HG03520 (cell line): ENCODE results near the gene TMCO4.
"Not testable (repeated sequence)": the region's sequence is repeated elsewhere in the genome, so short reads cannot be mapped to it uniquely, and the experiment has no call there.

Source experiments
- ATAC-seq: cut with Tn5 transposase; IDR thresholded peaks from one replicate; pipeline ENCODE4 v1.9.1; 2021; ENCODE audit warnings: mild to moderate bottlenecking, moderate library complexity; ENCODE audit not compliant: unreplicated experiment

Gene TMCO4

DNA sequence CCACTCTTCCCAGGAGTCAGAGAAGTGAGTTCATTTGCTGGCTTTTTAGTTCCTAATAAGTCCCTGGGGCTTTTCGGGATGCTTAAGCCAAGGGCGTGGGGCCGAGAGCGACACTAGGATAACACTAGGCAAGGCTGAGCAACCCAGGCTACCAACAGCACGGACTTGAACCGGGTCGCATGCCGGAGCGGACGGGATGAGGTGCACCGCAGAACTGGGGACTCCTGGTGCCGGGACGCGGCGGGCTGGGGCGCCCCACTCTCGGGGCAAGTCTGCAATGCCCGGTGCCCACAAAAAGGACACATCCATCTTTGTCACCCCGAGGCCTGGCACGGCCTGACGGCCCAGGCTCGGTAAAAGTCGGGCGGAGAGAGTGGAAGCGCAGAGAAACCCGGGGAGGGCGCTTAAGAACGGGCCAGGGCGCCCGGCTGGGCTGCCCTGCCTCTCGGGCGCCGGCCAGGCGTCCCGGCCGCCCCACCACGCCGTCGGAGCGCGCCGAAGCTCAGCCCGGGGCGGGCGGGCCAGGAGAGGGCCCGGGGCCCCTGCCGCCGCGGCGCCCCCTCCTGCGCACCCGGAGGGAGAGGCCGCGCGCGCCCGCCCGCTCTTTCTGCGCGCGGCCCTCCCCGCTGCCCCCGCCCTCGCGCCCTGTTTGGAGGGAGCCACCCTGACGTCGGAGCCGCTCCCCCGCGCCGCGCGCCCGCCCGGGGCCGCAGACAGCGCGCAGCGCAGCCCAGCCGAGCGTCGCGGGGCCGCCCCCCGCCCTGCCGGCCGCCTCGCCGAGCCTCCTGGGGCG, 155.9 kb downstream of the TMCO4 start, which contains the start of gene NBL1:
Gene NBL1, plus strand, starts transcription at position 710 of the 793 bp plus-strand sequence. CDS start 10,720 bp downstream, outside the sequence.
- peak; percentile 42 for ATAC-seq

- ATAC-seq = no peak
Observed at GRCh38 chr1:19643121-19643520, 156.6 kb downstream of the TMCO4 start.

GRCh38 chr1:19640363-19641316, 159.1 kb downstream of the TMCO4 start:
- no peak for ATAC-seq

- ATAC-seq = no peak
Observed at GRCh38 chr1:19639999-19640362, 159.7 kb downstream of the TMCO4 start.

DNA sequence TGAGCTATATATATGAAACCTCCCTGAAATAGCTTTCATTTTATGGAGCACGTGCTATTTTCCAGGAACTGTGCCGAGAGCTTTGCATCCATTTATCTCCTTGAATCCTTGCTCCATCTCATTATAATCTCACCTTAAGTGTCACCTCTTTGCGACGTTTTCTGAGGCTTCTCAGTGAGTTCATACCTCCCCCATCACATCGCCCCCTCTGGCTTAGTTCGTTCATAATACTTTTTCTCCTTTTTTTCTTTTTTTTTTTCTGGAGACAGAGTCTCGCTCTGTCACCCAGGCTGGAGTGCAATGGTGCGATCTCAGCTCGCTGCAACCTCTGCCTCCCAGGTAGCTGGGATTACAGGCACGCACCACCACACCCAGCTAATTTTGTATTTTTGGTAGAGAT, 160.5 kb downstream of the TMCO4 start:
- ATAC-seq = not testable (repeated sequence)

DNA sequence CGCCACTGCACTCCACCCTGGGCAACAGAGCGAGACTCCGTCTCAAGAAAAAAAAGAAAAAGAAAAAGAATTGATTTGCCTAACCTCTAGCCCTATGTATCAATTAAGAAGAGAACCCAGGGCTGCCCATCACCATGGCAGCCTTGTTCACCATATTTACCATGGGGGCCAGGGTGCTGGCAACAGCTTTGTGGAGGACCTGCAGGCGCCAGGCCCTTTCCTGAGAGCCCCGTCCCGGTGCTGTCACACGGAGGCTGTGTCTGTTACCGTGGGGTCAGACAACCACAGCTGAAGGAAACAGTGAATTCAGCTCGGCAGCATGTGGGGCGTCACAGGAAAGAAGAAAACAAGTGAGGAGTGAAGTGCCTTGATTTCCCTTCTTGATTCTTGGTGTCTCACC, 162.1 kb downstream of the TMCO4 start:
- ATAC-seq = no peak

DNA sequence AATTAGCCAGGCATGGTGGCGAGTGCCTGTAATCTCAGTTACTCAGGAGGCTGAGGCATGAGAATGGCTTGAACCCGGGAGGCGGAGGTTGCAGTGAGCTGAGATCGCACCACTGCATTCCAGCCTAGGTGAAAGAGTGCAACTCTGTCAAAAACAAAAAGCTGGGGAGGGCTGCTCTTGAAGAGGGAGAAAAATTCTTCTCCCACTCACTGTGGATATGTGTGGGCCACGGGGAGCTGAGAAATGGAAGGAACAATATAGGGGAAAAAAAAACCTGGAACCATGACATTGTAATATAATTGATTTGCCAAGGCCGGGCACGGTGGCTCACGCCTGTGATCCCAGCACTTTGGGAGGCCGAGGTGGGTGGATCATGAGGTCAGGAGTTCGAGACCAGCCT, 163.0 kb downstream of the TMCO4 start:
- ATAC-seq = not testable (repeated sequence)

- no peak for ATAC-seq
Observed at GRCh38 chr1:19636065-19636464, 163.7 kb downstream of the TMCO4 start.

- ATAC-seq = no peak
Observed at GRCh38 chr1:19635646-19636045, 164.1 kb downstream of the TMCO4 start.

DNA sequence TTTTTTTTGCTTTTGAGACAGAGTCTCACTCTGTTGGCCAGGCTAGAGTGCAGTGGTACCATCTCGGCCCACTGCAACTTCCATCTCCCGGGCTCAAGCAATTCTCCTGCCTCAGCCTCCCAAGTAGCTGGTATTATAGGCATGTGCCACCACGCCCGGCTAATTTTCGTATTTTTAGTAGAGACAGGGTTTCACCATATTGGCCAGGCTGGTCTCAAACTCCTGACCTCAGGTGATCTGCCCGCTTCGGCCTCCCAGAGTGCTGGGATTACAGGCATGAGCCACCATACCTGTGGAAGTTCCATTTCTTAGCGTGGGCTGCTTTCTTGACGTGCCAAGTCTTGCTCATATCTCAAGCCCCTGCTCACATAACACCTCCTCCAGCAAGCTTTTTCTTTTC, 164.7 kb downstream of the TMCO4 start:
- ATAC-seq = not testable (repeated sequence)

DNA sequence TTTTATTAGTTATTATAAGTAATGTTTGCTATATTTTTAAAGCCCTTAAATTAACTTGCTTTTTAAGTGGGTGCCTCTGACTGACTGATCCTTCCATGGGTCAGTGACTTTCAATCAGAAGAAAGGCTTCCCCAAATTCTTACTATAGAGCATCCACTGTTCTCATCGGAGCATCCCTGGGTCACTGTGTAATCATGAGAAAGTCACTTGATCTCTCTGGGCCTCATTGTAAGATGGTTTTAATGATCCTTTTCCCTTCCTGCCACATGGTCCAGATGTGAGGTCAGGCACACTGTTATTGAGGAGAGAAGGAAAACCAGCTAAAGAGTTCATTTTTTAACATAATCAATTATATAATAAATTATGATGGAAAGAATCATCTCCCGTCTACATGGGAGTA, 166.6 kb downstream of the TMCO4 start:
- no peak for ATAC-seq
